CD14-positive monocyte (primary cell): ENCODE data around the gene RPS28. TPM values are rescaled to one million over a fixed set of nuclear protein-coding genes. Genes with fewer than 3 reads are reported as not detected.

ENCODE experiments used
- DNase-seq, 3 donors: peaks; one replicate each; pipeline ENCODE4 v3.0.0-alpha.2; 2011 to 2022
- H2AFZ ChIP-seq: 2 replicates; pipeline ENCODE4 v1.6.0; 2012; ENCODE audit warnings: mild to moderate bottlenecking, low read depth, low read length, inconsistent platforms; ENCODE audit not compliant: insufficient read depth, poor library complexity, severe bottlenecking
- H3K27ac ChIP-seq, 2 donors: 1 replicate in 1 of 2; 2 replicates in 1 of 2; pipeline ENCODE4 v1.5.1; 2012 to 2013; ENCODE audit warnings: low read length in 2 of 2, control low read depth in 1 of 2, inconsistent platforms in 1 of 2, low read depth in 1 of 2, mild to moderate bottlenecking in 1 of 2
- H3K27me3 ChIP-seq, 2 donors: one replicate each; pipeline versions ENCODE4 v1.6.0 to v1.6.1; 2011 to 2013; ENCODE audit warnings: low read length in 2 of 2; ENCODE audit not compliant: control insufficient read depth in 2 of 2, insufficient read depth in 2 of 2
- H3K36me3 ChIP-seq, 2 donors: replicated peaks in 1 of 2; 1 replicate in 1 of 2; 2 replicates in 1 of 2; pipeline versions ENCODE4 v1.5.1 to v1.6.1; 2012 to 2013; ENCODE audit warnings: low read length in 2 of 2, control low read depth in 1 of 2, inconsistent platforms in 1 of 2, mild to moderate bottlenecking in 1 of 2; ENCODE audit not compliant: insufficient read depth in 2 of 2, control insufficient read depth in 1 of 2
- H3K4me1 ChIP-seq, 2 donors: 1 replicate in 1 of 2; 2 replicates in 1 of 2; pipeline versions ENCODE4 v1.5.1 to v1.6.1; 2012 to 2013; ENCODE audit warnings: low read length in 2 of 2, control low read depth in 1 of 2, inconsistent platforms in 1 of 2, mild to moderate bottlenecking in 1 of 2, moderate library complexity in 1 of 2; ENCODE audit not compliant: insufficient read depth in 2 of 2, control insufficient read depth in 1 of 2
- H3K4me2 ChIP-seq: replicated peaks from 2 replicates; pipeline ENCODE3; 2012; ENCODE audit warnings: low read length, moderate library complexity, mild to moderate bottlenecking; ENCODE audit not compliant: poor library complexity, severe bottlenecking; ENCODE audit errors: extremely low read depth
- H3K4me3 ChIP-seq, 3 experiments: fragments of 200-600 bp in 1 of 3; sonication (generic) in 1 of 3; replicated peaks in 1 of 3; 1 replicate in 2 of 3; 2 replicates in 1 of 3; pipeline ENCODE4 v1.5.1; 2011 to 2013; ENCODE audit warnings: low read length in 3 of 3, mild to moderate bottlenecking in 3 of 3, control low read depth in 2 of 3, low read depth in 2 of 3, inconsistent platforms in 1 of 3, moderate library complexity in 1 of 3
- H3K79me2 ChIP-seq: 2 replicates; pipeline ENCODE4 v1.6.0; 2012; ENCODE audit warnings: mild to moderate bottlenecking, control low read depth, inconsistent platforms, low read length, moderate library complexity; ENCODE audit not compliant: insufficient read depth
- H3K9ac ChIP-seq: 2 replicates; pipeline ENCODE4 v1.6.0; 2017; ENCODE audit warnings: low read length, mild to moderate bottlenecking; ENCODE audit not compliant: insufficient read depth, poor library complexity, severe bottlenecking
- H3K9me3 ChIP-seq, 2 donors: replicated peaks in 1 of 2; 1 replicate in 1 of 2; 2 replicates in 1 of 2; pipeline versions ENCODE4 v1.5.1 to v1.6.1; 2012 to 2013; ENCODE audit warnings: low read length in 2 of 2, control low read depth in 1 of 2; ENCODE audit not compliant: control insufficient read depth in 1 of 2, insufficient read depth in 1 of 2
- H4K20me1 ChIP-seq: 2 replicates; pipeline ENCODE4 v1.6.0; 2012; ENCODE audit warnings: mild to moderate bottlenecking, low read length, control low read depth, moderate library complexity; ENCODE audit not compliant: insufficient read depth
- H3K27ac Mint-ChIP-seq, 7 donors: one replicate each; pipeline ENCODE4 v1.8.0; 2020; ENCODE audit warnings: mild to moderate bottlenecking in 7 of 7, mixed read lengths in 7 of 7, moderate library complexity in 6 of 7, inconsistent platforms in 2 of 7
- H3K27me3 Mint-ChIP-seq, 3 donors: one replicate each; pipeline ENCODE4 v1.8.0; 2021 to 2022; ENCODE audit warnings: low read depth in 3 of 3, mild to moderate bottlenecking in 3 of 3, mixed read lengths in 3 of 3, moderate library complexity in 3 of 3, inconsistent platforms in 1 of 3
- H3K36me3 Mint-ChIP-seq, 2 donors: one replicate each; pipeline ENCODE4 v1.8.0; 2020; ENCODE audit warnings: mixed read lengths in 2 of 2, inconsistent platforms in 1 of 2, mild to moderate bottlenecking in 1 of 2
- H3K4me1 Mint-ChIP-seq: one replicate; pipeline ENCODE4 v1.8.0; 2020; ENCODE audit warnings: mild to moderate bottlenecking, mixed read lengths
- H3K4me3 Mint-ChIP-seq, 2 donors: one replicate each; pipeline ENCODE4 v1.8.0; 2020; ENCODE audit warnings: mild to moderate bottlenecking in 2 of 2, mixed read lengths in 2 of 2, moderate library complexity in 1 of 2
- H3K9me3 Mint-ChIP-seq, 7 donors: one replicate each; pipeline ENCODE4 v1.8.0; 2020 to 2022; ENCODE audit warnings: mixed read lengths in 7 of 7, mild to moderate bottlenecking in 6 of 7, moderate library complexity in 6 of 7, inconsistent platforms in 2 of 7
- WGBS: methylation state at CpG from one replicate; pipeline ENCODE4 v1.1.5; 2013; ENCODE audit warnings: missing lambda C conversion rate; ENCODE audit not compliant: insufficient coverage; 5-methylcytosine and 5-hydroxymethylcytosine counted together
- intact Hi-C, 2 donors: fragments of 100-400 bp; cut with micrococcal nuclease; formaldehyde crosslinking; loops; one replicate each; pipeline versions ENCODE4 v1.15.0 to v1.15.1; 2023
- polyA plus RNA-seq, 3 donors: library from polyadenylated mRNA; depleted of rRNA in 1 of 3; unstranded in 2 of 3; stranded (reverse) in 1 of 3; fragments of 300-500 nt in 2 of 3; fragments of >200 nt in 1 of 3; fragmentation: Illumina TruSeq in 2 of 3; gene quantifications; 1 replicate in 2 of 3; 2 replicates in 1 of 3; pipeline ENCODE4 v1.2.3, GENCODE V29; 2012 to 2021
- TF ChIP-seq, protein P1 (sequence below): fragments of 200-600 bp; IDR thresholded peaks from one replicate; pipeline ENCODE4 v1.8.0; 2022; ENCODE audit warnings: antibody characterized with exemption, mild to moderate bottlenecking

Gene RPS28
- polyA plus RNA-seq, 3 donors = 539 to 1,104 (median 984) TPM

DNA sequence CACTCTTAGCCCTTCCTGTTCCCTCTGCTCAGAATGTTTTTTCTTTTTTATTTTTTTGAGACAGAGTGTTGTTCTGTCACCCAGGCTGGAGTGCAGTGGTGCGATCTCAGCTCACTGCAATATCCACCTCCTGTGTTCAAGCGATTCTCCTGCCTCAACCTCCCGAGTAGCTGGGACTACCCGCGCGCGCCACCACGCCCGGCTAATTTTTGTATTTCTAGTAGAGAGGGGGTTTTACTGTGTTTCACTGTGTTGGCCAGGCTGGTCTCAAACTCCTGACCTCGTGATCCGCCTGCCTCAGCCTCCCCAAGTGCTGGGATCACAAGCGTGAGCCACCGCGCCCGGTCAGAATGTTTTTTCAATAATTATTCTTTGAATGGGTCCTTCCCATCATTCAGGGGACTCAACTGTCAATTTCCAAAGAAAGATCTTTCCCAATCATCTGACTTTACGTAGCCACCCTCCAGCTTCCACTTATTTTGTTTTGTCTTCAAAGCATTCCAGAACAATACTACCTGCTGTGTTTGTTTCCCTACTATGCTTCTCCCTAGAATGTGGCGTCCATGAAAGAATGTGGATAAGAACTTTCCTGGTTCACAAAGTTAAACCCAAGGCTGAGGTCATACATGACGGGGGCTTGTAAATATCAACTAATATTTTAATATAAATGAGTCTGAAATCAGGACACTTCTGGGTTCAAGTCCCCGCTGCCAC lies 1.3 kb upstream of the RPS28 start:
- peak overlapping the region in 5 of 7 donors; percentile 97 to 99 (median 98) for H3K27ac Mint-ChIP-seq
- peaks cover 0 to 2% (median 0%) of the 10 kb centered on the region in 3 donors for H3K27me3 Mint-ChIP-seq
- Histone ChIP-seq H3K9ac (peak overlapping the region; percentile 97), H3K4me3 (peak overlapping the region in 1 of 3 experiments; percentile 90), H3K9me3 (no peaks in the 10 kb centered on the region), H3K27ac (peak overlapping the region in 1 of 2 donors; percentile 97), H3K79me2 (peaks cover 31% of the 10 kb centered on the region), H3K27me3 (no peaks in the 10 kb centered on the region), H3K4me2 (peak overlapping the region; percentile 94), H3K36me3 (peaks cover 21 to 43% of the 10 kb centered on the region in 2 donors), H3K4me1 (peaks cover 20 to 26% of the 10 kb centered on the region in 2 donors), H4K20me1 (peaks cover 26% of the 10 kb centered on the region), H2AFZ (peak overlapping the region; percentile 88)
- no peak for DNase-seq
- TF ChIP-seq, protein P1, sequence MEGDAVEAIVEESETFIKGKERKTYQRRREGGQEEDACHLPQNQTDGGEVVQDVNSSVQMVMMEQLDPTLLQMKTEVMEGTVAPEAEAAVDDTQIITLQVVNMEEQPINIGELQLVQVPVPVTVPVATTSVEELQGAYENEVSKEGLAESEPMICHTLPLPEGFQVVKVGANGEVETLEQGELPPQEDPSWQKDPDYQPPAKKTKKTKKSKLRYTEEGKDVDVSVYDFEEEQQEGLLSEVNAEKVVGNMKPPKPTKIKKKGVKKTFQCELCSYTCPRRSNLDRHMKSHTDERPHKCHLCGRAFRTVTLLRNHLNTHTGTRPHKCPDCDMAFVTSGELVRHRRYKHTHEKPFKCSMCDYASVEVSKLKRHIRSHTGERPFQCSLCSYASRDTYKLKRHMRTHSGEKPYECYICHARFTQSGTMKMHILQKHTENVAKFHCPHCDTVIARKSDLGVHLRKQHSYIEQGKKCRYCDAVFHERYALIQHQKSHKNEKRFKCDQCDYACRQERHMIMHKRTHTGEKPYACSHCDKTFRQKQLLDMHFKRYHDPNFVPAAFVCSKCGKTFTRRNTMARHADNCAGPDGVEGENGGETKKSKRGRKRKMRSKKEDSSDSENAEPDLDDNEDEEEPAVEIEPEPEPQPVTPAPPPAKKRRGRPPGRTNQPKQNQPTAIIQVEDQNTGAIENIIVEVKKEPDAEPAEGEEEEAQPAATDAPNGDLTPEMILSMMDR = no peak
- peaks cover 31 to 48% of the 10 kb centered on the region in 2 donors for H3K36me3 Mint-ChIP-seq
- no peaks in the 10 kb centered on the region for H3K9me3 Mint-ChIP-seq
- peak overlapping the region; percentile 98 to 99 for H3K4me3 Mint-ChIP-seq
- H3K4me1 Mint-ChIP-seq = peaks cover 28% of the 10 kb centered on the region
- intact Hi-C loops = loop anchor here in 1 of 2 donors (2.0 to 5.0 kb wide), 2 partner anchors 53 to 71 kb away; partner anchors contain the start of gene RAB11B
- WGBS = 80% methylated on average over 1 of the region's 19 CpGs

DNA sequence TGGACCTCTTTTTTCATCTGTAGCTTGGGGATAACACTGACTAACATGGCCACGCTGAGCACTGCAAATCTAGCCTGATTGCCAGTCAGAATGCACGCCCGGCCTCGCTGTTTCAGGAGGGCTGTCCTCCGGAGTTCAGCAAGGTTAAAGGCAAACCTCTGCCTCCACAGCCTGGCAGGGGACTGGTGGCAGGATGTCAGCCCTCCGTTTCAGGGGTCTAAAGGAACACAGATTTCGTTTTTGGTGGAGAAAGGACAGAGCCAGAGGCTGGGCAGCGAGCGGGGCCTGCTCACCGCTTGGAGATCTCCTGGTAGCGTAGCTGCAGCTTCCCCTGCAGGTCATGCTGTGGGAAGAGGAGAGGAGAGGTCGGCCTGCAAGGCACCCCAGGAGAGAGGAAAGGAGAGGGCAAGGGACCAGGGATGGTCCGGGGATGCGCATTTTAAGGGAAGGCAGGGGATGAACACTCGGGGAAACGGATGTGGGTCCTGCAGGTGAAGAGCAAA lies 681 bp upstream of the RPS28 start:
- WGBS = 11% methylated on average over 15 of the region's 16 CpGs
- peak overlapping the region; percentile 98 to 99 for H3K4me3 Mint-ChIP-seq
- peaks cover 0 to 2% (median 1%) of the 10 kb centered on the region in 3 donors for H3K27me3 Mint-ChIP-seq
- H3K79me2 ChIP-seq = peaks cover 31% of the 10 kb centered on the region
- TF ChIP-seq, protein P1 = no peak
- peaks cover 26% of the 10 kb centered on the region for H4K20me1 ChIP-seq
- peaks cover 24 to 42% of the 10 kb centered on the region in 2 donors for H3K36me3 Mint-ChIP-seq
- H3K27ac ChIP-seq = peak overlapping the region; percentile 84 to 97
- peak overlapping the region; percentile 61 to 100 (median 90) for H3K4me3 ChIP-seq
- no peak for DNase-seq
- H3K36me3 ChIP-seq = peaks cover 16 to 37% of the 10 kb centered on the region in 2 donors
- H3K4me1 ChIP-seq = peaks cover 20 to 26% of the 10 kb centered on the region in 2 donors
- no peaks in the 10 kb centered on the region for H3K9me3 ChIP-seq
- no peaks in the 10 kb centered on the region for H3K27me3 ChIP-seq
- H3K9ac ChIP-seq = peak overlapping the region; percentile 97
- peak overlapping the region; percentile 94 to 99 (median 97) for H3K27ac Mint-ChIP-seq
- H2AFZ ChIP-seq = peak overlapping the region; percentile 88
- H3K4me2 ChIP-seq = peak overlapping the region; percentile 94
- intact Hi-C loops = loop anchor here in 1 of 2 donors (2.0 to 5.0 kb wide), 2 partner anchors 53 to 70 kb away; partner anchors contain the start of gene RAB11B
- H3K4me1 Mint-ChIP-seq = peaks cover 28% of the 10 kb centered on the region
- peaks cover 0 to under 1% (median 0%) of the 10 kb centered on the region in 7 donors for H3K9me3 Mint-ChIP-seq
